GM20431 (cell line): ENCODE measurements around the gene IFNG.
"Not testable (repeated sequence)": the region's sequence is repeated elsewhere in the genome, so short reads cannot be mapped to it uniquely, and the experiment has no call there.

ENCODE experiments used
- in situ Hi-C: fragments of 300-500 bp; cut with MseI, MboI; formaldehyde crosslinking; loops from one replicate; pipeline ENCODE4 v1.15.0; 2020; ENCODE audit warnings: low sequenced_read_pairs; ENCODE audit not compliant: unreplicated experiment

IFNG gene

GRCh38 chr12:68159681-68160304 is at the start of gene IFNG:
Gene IFNG (minus strand): TSS chr12:68159740. CDS start chr12:68159615, 125 bp downstream.
- in situ Hi-C loops = no loop called here

DNA sequence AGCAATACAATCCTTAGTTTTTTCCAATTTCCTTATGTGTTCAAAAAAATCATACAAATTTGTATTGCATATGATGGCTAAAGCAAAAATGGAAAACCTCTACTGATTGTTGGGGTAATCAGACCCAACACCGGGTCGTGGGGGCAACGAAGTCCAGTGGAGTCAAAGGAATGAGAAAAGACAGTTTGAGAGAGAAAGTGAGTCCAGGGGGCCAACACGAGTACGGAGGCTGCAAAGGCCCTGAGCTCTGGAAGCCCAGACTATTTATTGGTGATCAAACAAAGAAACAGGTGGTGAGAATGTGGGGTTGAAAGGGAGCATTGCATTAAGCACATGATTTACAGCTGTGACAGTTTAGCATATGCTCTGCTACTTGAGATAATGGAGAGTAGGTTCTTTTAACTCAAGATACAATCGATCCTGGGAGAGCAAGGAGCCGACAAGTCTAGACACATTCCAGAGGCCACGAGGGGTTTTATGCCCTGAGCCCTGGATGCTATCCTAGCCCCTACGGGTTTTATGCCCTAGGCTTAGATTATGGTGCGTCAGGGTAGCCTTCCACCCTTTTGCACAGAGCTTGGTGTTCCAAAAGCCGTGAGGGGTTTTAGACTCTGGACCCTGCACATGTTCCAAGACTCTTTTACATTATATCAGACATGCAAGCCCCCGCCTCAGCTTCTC is 49.6 kb upstream of the IFNG start:
- in situ Hi-C loops = not testable (repeated sequence)

DNA sequence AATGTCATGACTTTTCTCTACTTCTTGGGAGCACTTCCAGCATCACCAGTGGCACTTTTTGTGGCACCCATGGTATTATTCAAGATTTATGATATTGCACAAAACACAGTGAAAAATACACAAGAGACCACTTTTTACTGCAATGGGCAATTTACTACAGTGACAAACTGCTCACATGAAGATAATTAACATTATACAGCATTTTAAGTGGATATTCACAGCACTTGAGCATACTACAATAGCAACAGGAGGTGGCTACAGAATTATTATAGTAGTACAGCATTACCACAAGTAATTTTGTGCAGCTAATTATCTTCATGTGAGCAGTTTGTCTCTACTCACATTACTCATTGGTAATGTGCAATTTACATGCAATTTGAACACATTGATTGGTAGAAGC is 47.7 kb upstream of the IFNG start:
- in situ Hi-C loops = no loop called here

DNA sequence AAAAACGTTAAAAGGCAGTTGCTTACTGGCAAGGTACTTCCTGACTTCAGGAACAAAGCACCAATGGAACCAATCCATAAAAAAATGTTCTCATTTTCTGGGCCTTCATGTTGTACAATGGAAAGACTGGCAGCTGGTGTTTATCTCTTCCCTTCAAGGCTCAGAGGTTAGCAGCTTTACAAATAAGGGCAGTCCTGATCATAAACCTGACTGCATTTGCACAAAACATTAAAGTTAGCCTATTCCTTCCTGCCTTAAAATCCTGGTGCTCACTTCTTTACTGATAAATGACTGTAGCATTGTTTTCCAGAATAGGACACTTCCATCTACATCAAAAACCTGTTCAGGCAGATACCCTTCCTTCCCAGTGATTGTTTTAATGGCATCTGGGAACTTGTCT is 46.9 kb upstream of the IFNG start:
- in situ Hi-C loops = no loop called here

DNA sequence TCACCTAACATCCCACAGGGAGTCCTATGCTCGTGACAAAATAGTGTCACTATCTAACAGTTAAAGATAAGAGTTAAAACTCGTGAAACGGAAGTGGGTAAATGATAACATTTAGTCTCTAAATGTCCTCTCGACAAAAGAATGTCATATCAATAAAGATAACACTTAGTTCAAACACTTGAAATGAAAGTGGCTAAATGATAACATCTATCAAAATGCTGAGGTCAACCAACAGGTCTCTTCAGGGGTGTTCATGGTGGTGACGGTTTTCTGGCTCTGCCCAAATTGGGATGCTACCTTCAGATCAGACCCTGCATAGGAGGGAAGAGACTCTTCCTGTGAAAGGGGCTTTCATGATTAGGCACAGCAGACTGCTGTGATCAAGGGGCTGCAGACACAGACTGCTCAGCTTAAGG is 43.9 kb upstream of the IFNG start:
- in situ Hi-C loops = no loop called here

DNA sequence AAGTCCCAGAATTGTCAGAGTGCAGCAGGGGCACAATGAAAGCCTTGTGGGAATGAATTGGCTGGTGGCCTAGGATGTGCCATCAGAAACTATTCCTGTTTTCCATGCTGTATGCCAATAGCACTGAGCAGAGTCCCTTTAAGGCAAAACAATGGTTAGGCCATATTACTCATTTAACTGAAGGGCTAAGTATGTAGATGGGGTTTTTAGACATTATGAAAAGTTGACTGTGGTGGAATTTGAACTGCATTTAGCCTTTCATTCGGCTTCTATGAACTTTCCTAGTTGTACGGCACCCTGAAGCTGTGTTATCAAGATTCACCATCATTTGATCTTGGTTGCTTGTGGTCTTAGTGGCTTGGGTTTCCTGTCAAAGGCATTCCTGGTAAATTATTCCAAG is 41.3 kb upstream of the IFNG start:
- in situ Hi-C loops = no loop called here

- in situ Hi-C loops = no loop called here
Measured at GRCh38 chr12:68199127-68199526, 39.6 kb upstream of the IFNG start.

- in situ Hi-C loops = no loop called here
Measured at GRCh38 chr12:68198507-68199086, 39.1 kb upstream of the IFNG start.

GRCh38 chr12:68190301-68190700 is 30.8 kb upstream of the IFNG start:
- in situ Hi-C loops = no loop called here

DNA sequence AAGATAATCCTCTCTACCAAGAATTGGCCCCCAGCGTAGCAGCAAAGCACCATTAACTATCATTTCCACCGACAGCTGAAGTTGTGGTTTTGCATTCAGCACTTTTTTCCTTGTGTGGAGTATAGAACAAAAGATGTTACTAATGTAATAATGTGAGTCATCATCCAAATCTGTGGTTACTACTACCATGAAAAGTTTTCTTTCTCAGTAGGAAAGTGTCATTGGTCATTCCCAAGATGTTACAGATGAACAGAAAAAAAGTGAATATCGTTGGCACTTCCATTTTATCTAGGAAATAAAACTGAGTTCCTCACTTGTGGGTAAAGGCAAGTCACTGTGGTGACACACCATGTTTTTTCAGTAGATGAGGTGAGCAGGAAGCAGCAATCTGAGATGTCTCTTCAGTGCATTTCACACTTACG is 30.3 kb upstream of the IFNG start:
- in situ Hi-C loops = no loop called here

DNA sequence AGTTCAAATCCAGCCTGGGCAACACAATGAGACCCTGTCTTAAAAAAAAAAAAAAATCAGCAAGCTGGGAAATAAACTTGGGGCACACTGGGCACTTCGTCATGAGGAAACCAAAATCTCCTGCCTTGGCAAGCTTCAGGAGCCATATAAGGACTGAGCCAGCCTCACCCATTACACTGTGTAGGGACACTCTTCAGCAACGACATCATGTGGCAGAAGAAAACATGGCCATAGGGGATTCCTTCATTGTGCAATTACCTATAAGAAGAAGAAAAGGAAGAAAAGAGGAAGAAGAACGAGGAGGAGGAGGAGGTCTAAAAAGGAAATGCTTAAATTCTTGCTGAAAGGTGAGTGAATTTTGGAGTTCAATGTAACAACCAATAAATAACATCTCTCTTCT is 26.1 kb upstream of the IFNG start:
- in situ Hi-C loops = no loop called here

GRCh38 chr12:68180792-68181744 is 21.5 kb upstream of the IFNG start:
- in situ Hi-C loops = no loop called here

GRCh38 chr12:68178774-68179439 is 19.4 kb upstream of the IFNG start:
- in situ Hi-C loops = no loop called here

DNA sequence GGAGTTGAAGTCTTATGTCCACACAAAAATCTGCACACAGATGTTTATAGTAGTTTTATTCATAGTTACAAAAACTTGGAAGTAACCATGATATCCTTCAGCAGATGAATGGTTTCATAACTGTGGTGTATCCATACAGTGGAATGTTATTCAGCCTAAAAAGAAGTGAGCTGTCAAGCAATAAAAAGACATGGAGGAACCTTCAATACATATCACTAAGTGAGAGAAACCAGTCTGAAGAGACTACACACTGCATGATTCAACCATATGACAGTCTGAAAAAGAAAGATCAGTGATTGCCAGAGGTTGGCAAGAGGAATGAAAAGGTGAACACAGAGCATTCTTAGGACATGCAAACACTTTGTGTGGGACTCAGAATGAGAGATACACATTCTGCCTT is 18.6 kb upstream of the IFNG start:
- in situ Hi-C loops = no loop called here

GRCh38 chr12:68177562-68177961 is 18.0 kb upstream of the IFNG start:
- in situ Hi-C loops = no loop called here

GRCh38 chr12:68176257-68176656 is 16.7 kb upstream of the IFNG start:
- in situ Hi-C loops = no loop called here

- in situ Hi-C loops = no loop called here
Measured at GRCh38 chr12:68175557-68176061, 16.1 kb upstream of the IFNG start.

DNA sequence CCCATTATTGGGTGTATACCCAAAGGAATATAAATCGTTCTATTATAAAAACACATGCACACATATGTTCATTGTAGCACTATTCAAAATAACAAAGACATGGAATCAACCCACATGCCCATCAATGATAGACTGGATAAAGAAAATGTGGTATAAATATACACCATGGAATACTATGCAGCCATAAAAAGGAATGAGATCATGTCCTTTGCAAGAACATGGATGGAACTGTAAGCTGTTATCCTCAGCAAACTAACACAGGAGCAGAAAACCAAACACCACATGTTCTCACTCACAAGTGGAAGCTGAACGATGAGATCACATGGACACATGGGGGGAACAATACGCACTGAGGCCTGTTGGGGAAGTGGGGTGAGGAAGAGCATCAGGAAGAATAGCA is 15.2 kb upstream of the IFNG start:
- in situ Hi-C loops = not testable (repeated sequence)

DNA sequence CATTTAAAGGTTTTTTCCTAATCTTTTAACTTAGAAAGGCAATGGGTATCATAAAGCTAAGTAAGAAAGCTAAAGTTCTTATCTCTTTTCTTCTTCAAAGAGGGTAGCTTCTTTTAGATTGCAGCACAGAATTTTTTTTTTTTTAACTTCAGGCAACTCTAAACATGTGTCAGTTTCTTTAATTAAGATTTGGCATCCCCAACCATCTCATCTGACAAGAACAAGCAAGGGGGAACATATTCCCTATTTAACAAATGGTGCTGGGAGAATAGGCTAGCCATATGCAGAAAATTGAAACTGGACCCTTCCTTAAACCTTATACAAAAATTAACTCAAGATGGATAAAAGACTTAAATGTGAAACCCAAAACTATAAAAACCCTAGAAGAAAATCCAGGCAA is 14.3 kb upstream of the IFNG start:
- in situ Hi-C loops = no loop called here

DNA sequence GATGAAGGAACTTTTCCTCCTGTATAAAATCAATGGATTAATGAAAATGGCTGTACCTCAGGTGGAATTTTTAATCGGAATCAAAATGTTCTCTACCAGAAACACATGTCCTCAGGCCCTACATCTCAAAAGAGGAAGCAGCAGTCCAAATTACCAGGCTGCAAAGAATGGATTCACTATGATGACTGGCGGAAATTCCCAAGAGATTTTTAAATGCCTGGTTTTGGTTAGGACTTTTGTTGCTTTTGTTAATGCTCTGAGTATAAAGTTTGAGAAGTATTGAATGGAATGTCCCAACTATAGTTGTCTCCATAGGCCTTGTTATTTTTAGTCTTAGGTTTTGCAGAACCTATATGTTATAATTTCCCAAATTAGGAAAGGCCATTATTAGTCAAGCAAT is 11.2 kb upstream of the IFNG start:
- in situ Hi-C loops = no loop called here
